PC-9 (cell line): ENCODE measurements around the gene PIK3C2A. TPM values are rescaled to one million over a fixed set of nuclear protein-coding genes. Genes with fewer than 3 reads are reported as not detected.

Source experiments
- BruUV-seq: library from RNA; stranded (reverse); fragments of 400-500 nt; replicated peaks from 2 replicates; lab custom pipeline; 2021; lab: Mats Ljungman, UMichigan
- CTCF ChIA-PET: fragments of 300-600 bp; sonication (Branson Sonifier 250); formaldehyde crosslinking; loops from one replicate; lab custom pipeline; 2022; ENCODE audit warnings: antibody characterized with exemption; lab: Charles Lee
- POLR2A ChIA-PET: fragments of 300-600 bp; sonication (Branson Sonifier 250); formaldehyde crosslinking; loops from one replicate; lab custom pipeline; 2022; ENCODE audit warnings: antibody characterized with exemption; ENCODE audit not compliant: unreplicated experiment; lab: Charles Lee
- DNase-seq, 2 experiments: peaks; one replicate each; pipeline versions ENCODE4 v3.0.0 to v3.0.0-alpha.2; 2015 to 2022; ENCODE audit warnings: mixed read lengths in 1 of 2
- H2AFZ ChIP-seq: fragments of 200-600 bp; sonication (generic); 2 replicates; pipeline ENCODE4 v1.8.1; 2017; ENCODE audit warnings: antibody characterized with exemption
- H3F3A ChIP-seq: fragments of 200-600 bp; sonication (generic); 2 replicates; pipeline ENCODE4 v1.8.1; 2017; ENCODE audit warnings: antibody characterized with exemption, mild to moderate bottlenecking, low read depth; ENCODE audit not compliant: insufficient read depth
- H3K27ac ChIP-seq: fragments of 200-600 bp; sonication (generic); 2 replicates; pipeline ENCODE4 v1.6.1; 2016; ENCODE audit warnings: mixed run types
- H3K27me3 ChIP-seq: fragments of 200-600 bp; sonication (generic); 2 replicates; pipeline ENCODE4 v1.6.1; 2016; ENCODE audit warnings: low read depth, mixed run types; ENCODE audit not compliant: insufficient read depth
- H3K36me3 ChIP-seq: fragments of 200-600 bp; sonication (generic); 2 replicates; pipeline ENCODE4 v1.6.1; 2016; ENCODE audit warnings: low read depth, mixed run types
- H3K4me1 ChIP-seq: fragments of 200-600 bp; sonication (generic); replicated peaks from 2 replicates; pipeline ENCODE4 v1.6.1; 2016; ENCODE audit warnings: mixed run types; ENCODE audit not compliant: insufficient read depth
- H3K4me2 ChIP-seq: fragments of 200-600 bp; sonication (generic); 2 replicates; pipeline ENCODE4 v1.6.1; 2017; ENCODE audit warnings: mixed run types
- H3K4me3 ChIP-seq: fragments of 200-600 bp; sonication (generic); 2 replicates; pipeline ENCODE4 v1.6.1; 2016; ENCODE audit warnings: mixed run types
- H3K79me2 ChIP-seq: fragments of 200-600 bp; sonication (generic); 2 replicates; pipeline ENCODE4 v1.6.1; 2017; ENCODE audit warnings: low read depth, mixed run types
- H3K9me2 ChIP-seq: fragments of 200-600 bp; sonication (generic); 2 replicates; pipeline ENCODE4 v1.8.1; 2017; ENCODE audit warnings: mild to moderate bottlenecking; ENCODE audit not compliant: insufficient read depth
- H3K9me3 ChIP-seq: fragments of 200-600 bp; sonication (generic); 2 replicates; pipeline ENCODE4 v1.8.1; 2016; ENCODE audit warnings: low read depth; ENCODE audit not compliant: insufficient read depth
- H4K20me1 ChIP-seq: fragments of 200-600 bp; sonication (generic); 2 replicates; pipeline ENCODE4 v1.8.1; 2017; ENCODE audit not compliant: insufficient read depth
- EZH2 ChIP-seq: fragments of 200-600 bp; sonication (generic); IDR thresholded peaks from 2 replicates; pipeline ENCODE4 v1.8.0; 2017; ENCODE audit warnings: antibody characterized with exemption, low read depth
- intact Hi-C: fragments of 100-400 bp; cut with micrococcal nuclease; formaldehyde crosslinking; loops from one replicate; pipeline ENCODE4 v1.10.0; 2022; ENCODE audit not compliant: unreplicated experiment
- total RNA-seq: library from RNA; stranded (reverse); gene quantifications from 2 replicates; pipeline ENCODE4 v1.2.3, GENCODE V29; 2021
- TF ChIP-seq, protein P1 (sequence below): fragments of 200-600 bp; sonication (generic); conservative IDR thresholded peaks from 2 replicates; pipeline ENCODE4 v1.6.1; 2017; ENCODE audit warnings: mixed run types, antibody characterized with exemption, mild to moderate bottlenecking, moderate library complexity

Gene PIK3C2A
- total RNA-seq, 1 experiment from 2014 or later, result 70.7 TPM

DNA sequence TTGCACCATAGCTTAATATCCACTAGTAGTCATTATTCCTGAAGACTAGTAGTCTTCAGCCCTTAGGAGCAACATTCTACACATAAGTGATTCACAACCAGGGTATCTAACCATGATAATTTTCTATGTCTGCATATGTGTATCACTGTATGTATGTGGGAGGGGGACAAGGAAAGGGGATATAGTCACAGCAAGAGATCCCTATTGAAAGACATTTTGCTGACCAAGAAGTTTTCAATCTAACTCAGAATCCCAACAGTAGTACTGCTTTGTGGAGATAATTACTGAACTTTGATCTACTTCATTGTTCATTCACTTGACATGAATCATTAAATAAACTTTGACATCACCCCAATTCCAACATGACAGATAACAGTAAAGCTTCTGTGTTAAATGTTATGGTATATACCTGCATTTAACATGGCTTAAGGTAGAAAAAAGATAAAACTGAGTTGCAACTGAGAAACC is 10.3 kb downstream of the PIK3C2A start:
- H3F3A ChIP-seq, result no peaks in the 10 kb centered on the region
- ChIA-PET CTCF (no interaction called here), POLR2A (interaction anchor here (0.6 kb wide), 1 partner anchor 95 kb away, joined by 4 read pairs; no protein-coding TSS in a partner anchor)
- peak overlapping the region; percentile 68 for H3K4me2 ChIP-seq
- BruUV-seq, result no TSS peak
- H2AFZ ChIP-seq, result no peak overlapping the region
- H3K27me3 ChIP-seq, result no peaks in the 10 kb centered on the region
- H3K9me2 ChIP-seq, result no peaks in the 10 kb centered on the region
- H3K27ac ChIP-seq, result no peak overlapping the region
- H3K4me3 ChIP-seq, result peak overlapping the region; percentile 13; the same call in 1 of the 2 replicates
- no peaks in the 10 kb centered on the region; the same call in 1 of the 2 replicates for H3K36me3 ChIP-seq
- no peaks in the 10 kb centered on the region for H3K9me3 ChIP-seq
- H4K20me1 ChIP-seq, result peaks cover 5% of the 10 kb centered on the region; the same call in 1 of the 2 replicates
- intact Hi-C loops, result no loop called here
- peak in 1 of 2 experiments; percentile 62 for DNase-seq
- H3K79me2 ChIP-seq, result peaks cover 67% of the 10 kb centered on the region
- no peak for TF ChIP-seq EZH2
- TF ChIP-seq, protein P1, sequence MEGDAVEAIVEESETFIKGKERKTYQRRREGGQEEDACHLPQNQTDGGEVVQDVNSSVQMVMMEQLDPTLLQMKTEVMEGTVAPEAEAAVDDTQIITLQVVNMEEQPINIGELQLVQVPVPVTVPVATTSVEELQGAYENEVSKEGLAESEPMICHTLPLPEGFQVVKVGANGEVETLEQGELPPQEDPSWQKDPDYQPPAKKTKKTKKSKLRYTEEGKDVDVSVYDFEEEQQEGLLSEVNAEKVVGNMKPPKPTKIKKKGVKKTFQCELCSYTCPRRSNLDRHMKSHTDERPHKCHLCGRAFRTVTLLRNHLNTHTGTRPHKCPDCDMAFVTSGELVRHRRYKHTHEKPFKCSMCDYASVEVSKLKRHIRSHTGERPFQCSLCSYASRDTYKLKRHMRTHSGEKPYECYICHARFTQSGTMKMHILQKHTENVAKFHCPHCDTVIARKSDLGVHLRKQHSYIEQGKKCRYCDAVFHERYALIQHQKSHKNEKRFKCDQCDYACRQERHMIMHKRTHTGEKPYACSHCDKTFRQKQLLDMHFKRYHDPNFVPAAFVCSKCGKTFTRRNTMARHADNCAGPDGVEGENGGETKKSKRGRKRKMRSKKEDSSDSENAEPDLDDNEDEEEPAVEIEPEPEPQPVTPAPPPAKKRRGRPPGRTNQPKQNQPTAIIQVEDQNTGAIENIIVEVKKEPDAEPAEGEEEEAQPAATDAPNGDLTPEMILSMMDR, result no peak
- peaks cover 18% of the 10 kb centered on the region for H3K4me1 ChIP-seq

DNA sequence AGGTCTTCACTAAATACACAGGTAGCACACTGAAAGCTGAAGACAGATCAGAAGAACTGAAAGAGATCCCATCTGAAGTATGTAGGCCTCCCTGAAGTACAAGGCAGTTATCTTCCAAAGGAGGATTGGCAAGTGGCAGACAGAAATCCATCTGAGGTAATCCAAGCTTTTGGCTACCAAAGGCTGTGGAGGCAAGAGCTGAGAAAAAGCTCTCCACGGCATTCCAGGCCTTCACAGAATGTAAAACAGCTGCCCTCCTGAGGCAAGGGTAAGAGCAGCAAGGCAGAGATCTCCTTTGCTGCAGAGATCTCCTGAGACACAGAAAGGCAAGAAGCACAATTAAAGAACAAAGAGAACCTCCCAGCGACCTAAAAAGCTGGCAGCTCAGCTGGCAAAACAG is 19.1 kb downstream of the PIK3C2A start:
- Histone ChIP-seq H2AFZ (no peak overlapping the region), H4K20me1 (peaks cover 7% of the 10 kb centered on the region; the same call in 1 of the 2 replicates), H3K9me3 (no peaks in the 10 kb centered on the region), H3K4me3 (no peak overlapping the region), H3K79me2 (peaks cover 42% of the 10 kb centered on the region), H3K36me3 (no peaks in the 10 kb centered on the region; the same call in 1 of the 2 replicates), H3K9me2 (no peaks in the 10 kb centered on the region), H3K4me1 (no peaks in the 10 kb centered on the region), H3F3A (no peaks in the 10 kb centered on the region), H3K4me2 (no peak overlapping the region), H3K27ac (no peak overlapping the region), H3K27me3 (no peaks in the 10 kb centered on the region)
- intact Hi-C loops, result no loop called here
- no TSS peak for BruUV-seq
- ChIA-PET POLR2A (no interaction called here), CTCF (no interaction called here)
- DNase-seq, result no peak
- TF ChIP-seq, protein P1, result no peak
- TF ChIP-seq EZH2, result no peak

DNA sequence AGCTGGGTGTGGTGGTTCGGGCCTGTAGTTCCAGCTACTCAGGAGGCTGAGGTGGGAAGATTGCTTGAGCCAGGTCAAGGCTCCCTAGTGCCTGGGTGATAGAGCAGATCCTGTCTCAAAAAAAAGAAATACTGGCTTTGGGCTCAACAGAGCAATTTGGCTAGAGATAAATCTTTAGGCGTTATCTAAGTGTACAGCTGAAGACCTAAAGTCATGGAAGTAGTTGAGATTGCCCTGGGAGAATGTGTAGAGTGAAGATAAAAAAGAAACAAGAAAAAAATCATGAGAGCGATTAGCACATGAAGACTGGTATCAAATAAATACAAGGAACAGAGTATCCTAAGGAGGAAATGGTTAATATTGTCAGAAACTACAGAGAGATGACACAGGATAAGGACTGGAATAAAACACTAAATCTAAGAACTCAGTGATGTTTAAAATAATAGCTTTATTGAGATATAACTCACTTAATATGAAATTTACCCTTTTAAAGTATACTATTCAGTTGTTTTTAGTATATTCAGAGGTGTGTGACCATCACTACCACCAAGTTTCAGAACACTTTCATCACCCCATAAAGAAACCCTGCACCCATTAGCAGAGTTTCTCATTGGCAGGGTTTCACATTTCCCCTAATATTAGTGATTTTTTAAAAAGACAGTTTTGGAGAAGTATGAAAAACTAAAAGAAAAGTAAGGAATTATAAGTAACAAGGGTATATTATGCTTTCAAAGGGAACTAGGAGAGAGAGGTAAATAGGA is 20.7 kb downstream of the PIK3C2A start:
- intact Hi-C loops, result no loop called here

More for the DNA sequence above, 20.7 kb downstream of the PIK3C2A start:
- H3K36me3 ChIP-seq, result no peaks in the 10 kb centered on the region
- H3K4me1 ChIP-seq, result no peaks in the 10 kb centered on the region
- DNase-seq, result no peak
- H3K9me2 ChIP-seq, result no peaks in the 10 kb centered on the region
- H3K27ac ChIP-seq, result no peak overlapping the region
- H3K27me3 ChIP-seq, result no peaks in the 10 kb centered on the region
- TF ChIP-seq, protein P1, result no peak
- TF ChIP-seq EZH2, result no peak
- ChIA-PET POLR2A (interaction anchor here (0.6 kb wide), 1 partner anchor 21 kb away, joined by 3 read pairs; the partner anchor contains the start of gene PIK3C2A), CTCF (no interaction called here)
- H3F3A ChIP-seq, result no peaks in the 10 kb centered on the region
- BruUV-seq, result no TSS peak
- peaks cover 7% of the 10 kb centered on the region; the same call in 1 of the 2 replicates for H4K20me1 ChIP-seq
- no peak overlapping the region for H3K4me3 ChIP-seq
- H3K79me2 ChIP-seq, result peaks cover 41% of the 10 kb centered on the region
- no peak overlapping the region for H3K4me2 ChIP-seq
- no peak overlapping the region for H2AFZ ChIP-seq
- no peaks in the 10 kb centered on the region for H3K9me3 ChIP-seq
